Keratinocyte (primary cell): Measurements from ENCODE around the gene CREB3L1. TPM values are rescaled to one million over a fixed set of nuclear protein-coding genes. Genes with fewer than 3 reads are reported as not detected.

Source experiments
- DNase-seq: peaks from one replicate; pipeline ENCODE4 v3.0.0-alpha.2; 2011; ENCODE audit warnings: low read depth, missing footprints, low spot score
- FAIRE-seq: peaks from 2 replicates; lab custom pipeline; 2011; peaks lifted over from hg19 to GRCh38; lab: Jason Lieb, UNC
- H2AFZ ChIP-seq: 2 replicates; pipeline ENCODE4 v1.6.0; 2012; ENCODE audit warnings: low read length, control low read depth, inconsistent platforms; ENCODE audit not compliant: control insufficient read depth
- H3K27ac ChIP-seq: 2 replicates; pipeline ENCODE4 v1.5.1; 2011; ENCODE audit warnings: low read length; ENCODE audit not compliant: control insufficient read depth, insufficient read depth
- H3K27me3 ChIP-seq: 3 replicates; pipeline ENCODE4 v1.6.0; 2011; ENCODE audit warnings: low read length; ENCODE audit not compliant: control insufficient read depth, insufficient read depth; ENCODE audit errors: extremely low read depth
- H3K36me3 ChIP-seq, 2 experiments: 2 replicates in 1 of 2; 3 replicates in 1 of 2; pipeline ENCODE4 v1.5.1; 2011; ENCODE audit warnings: low read length in 2 of 2, mild to moderate bottlenecking in 1 of 2; ENCODE audit not compliant: control insufficient read depth in 2 of 2, insufficient read depth in 2 of 2; ENCODE audit errors: extremely low read depth in 1 of 2
- H3K4me1 ChIP-seq: 3 replicates; pipeline ENCODE4 v1.5.1; 2011; ENCODE audit warnings: low read length; ENCODE audit not compliant: control insufficient read depth, insufficient read depth; ENCODE audit errors: extremely low read depth
- H3K4me2 ChIP-seq: 3 replicates; pipeline ENCODE4 v1.6.0; 2011; ENCODE audit warnings: low read depth, low read length; ENCODE audit not compliant: control insufficient read depth, insufficient read depth; ENCODE audit errors: extremely low read depth
- H3K4me3 ChIP-seq, 3 experiments: fragments of 200-600 bp in 1 of 3; sonication (generic) in 1 of 3; 2 replicates in 2 of 3; 3 replicates in 1 of 3; pipeline ENCODE4 v1.5.1; 2011 to 2016; ENCODE audit warnings: low read length in 3 of 3, mild to moderate bottlenecking in 3 of 3, control low read depth in 2 of 3, inconsistent platforms in 1 of 3, low read depth in 1 of 3, mixed read lengths in 1 of 3, mixed run types in 1 of 3, moderate library complexity in 1 of 3; ENCODE audit not compliant: control insufficient read depth in 2 of 3, insufficient read depth in 2 of 3; ENCODE audit errors: extremely low read depth in 1 of 3
- H3K79me2 ChIP-seq: 2 replicates; pipeline ENCODE4 v1.6.0; 2012; ENCODE audit warnings: low read length; ENCODE audit not compliant: control insufficient read depth, insufficient read depth
- H3K9ac ChIP-seq: 3 replicates; pipeline ENCODE4 v1.6.0; 2011; ENCODE audit warnings: low read length; ENCODE audit not compliant: control insufficient read depth, insufficient read depth; ENCODE audit errors: extremely low read depth
- H3K9me1 ChIP-seq: 3 replicates; pipeline ENCODE4 v1.6.0; 2011; ENCODE audit warnings: low read length; ENCODE audit not compliant: control insufficient read depth, insufficient read depth; ENCODE audit errors: extremely low read depth
- H3K9me3 ChIP-seq: 2 replicates; pipeline ENCODE4 v1.5.1; 2012; ENCODE audit warnings: low read depth, low read length; ENCODE audit not compliant: control insufficient read depth
- H4K20me1 ChIP-seq: 3 replicates; pipeline ENCODE4 v1.6.0; 2011; ENCODE audit warnings: low read length; ENCODE audit not compliant: control insufficient read depth, insufficient read depth; ENCODE audit errors: extremely low read depth
- EZH2 ChIP-seq: IDR thresholded peaks from one replicate; pipeline ENCODE4 v1.6.1; 2012; ENCODE audit warnings: inconsistent platforms, mild to moderate bottlenecking, low read length, moderate library complexity
- dilution Hi-C: fragments of 300-500 bp; cut with MboI; formaldehyde crosslinking; loops from one replicate; pipeline ENCODE4 v1.7.0; 2020; ENCODE audit warnings: low sequenced_read_pairs; ENCODE audit not compliant: extremely low pct_ligation_motif_present
- polyA plus RNA-seq, 5 experiments: library from polyadenylated mRNA; depleted of rRNA in 3 of 5; stranded (reverse) in 3 of 5; stranded (forward) in 1 of 5; unstranded in 1 of 5; fragments of >200 nt; gene quantifications; 1 replicate in 1 of 5; 2 replicates in 3 of 5; 3 replicates in 1 of 5; pipeline versions ENCODE4 v1.2.1 to v1.2.3, GENCODE V29; 2011 to 2012; ENCODE audit warnings: missing spikeins in 2 of 5, low read depth in 1 of 5, low replicate concordance in 1 of 5
- TF ChIP-seq, protein P1 (sequence below), 3 experiments: IDR thresholded peaks in 1 of 3; conservative IDR thresholded peaks in 1 of 3; optimal IDR thresholded peaks in 1 of 3; 2 replicates in 2 of 3; 3 replicates in 1 of 3; pipeline versions ENCODE3 to v1.5.1; 2011; ENCODE audit warnings: low read length in 3 of 3, mild to moderate bottlenecking in 3 of 3, moderate library complexity in 2 of 3, control low read depth in 1 of 3, inconsistent platforms in 1 of 3; ENCODE audit not compliant: insufficient read depth in 2 of 3; ENCODE audit errors: extremely low read depth in 1 of 3

Gene CREB3L1
- polyA plus RNA-seq, 1 donor (not counting 4 experiments of a cell fraction or from before 2014, with no cell fraction given), result not detected

DNA sequence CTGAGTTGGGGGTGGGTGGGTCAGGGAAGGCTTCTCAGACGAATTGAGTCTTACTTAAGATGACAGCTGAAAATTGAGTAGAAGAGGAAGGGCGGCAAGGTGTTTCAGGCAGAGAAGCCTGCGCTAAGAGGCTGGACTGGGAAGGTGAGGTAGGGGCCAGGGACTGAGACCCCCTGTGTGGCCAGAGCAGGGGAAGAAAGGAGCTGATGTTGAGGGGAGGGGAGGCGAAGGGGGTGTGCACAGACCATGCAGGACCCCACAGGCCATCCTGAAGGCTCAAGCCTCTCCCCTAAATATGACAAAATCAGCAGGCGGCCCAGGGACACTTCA lies 40.6 kb upstream of the CREB3L1 start:
- DNase-seq (no peak), FAIRE-seq (no peak)
- no peak overlapping the region for H3K9ac ChIP-seq
- no peak overlapping the region for H3K27ac ChIP-seq
- no peaks in the 10 kb centered on the region for H4K20me1 ChIP-seq
- no peaks in the 10 kb centered on the region for H3K9me3 ChIP-seq
- dilution Hi-C loops, result no loop called here
- peak overlapping the region in 1 of 3 experiments; percentile 69 for H3K4me3 ChIP-seq
- no peaks in the 10 kb centered on the region for H3K79me2 ChIP-seq
- TF ChIP-seq EZH2, result no peak
- TF ChIP-seq, protein P1, sequence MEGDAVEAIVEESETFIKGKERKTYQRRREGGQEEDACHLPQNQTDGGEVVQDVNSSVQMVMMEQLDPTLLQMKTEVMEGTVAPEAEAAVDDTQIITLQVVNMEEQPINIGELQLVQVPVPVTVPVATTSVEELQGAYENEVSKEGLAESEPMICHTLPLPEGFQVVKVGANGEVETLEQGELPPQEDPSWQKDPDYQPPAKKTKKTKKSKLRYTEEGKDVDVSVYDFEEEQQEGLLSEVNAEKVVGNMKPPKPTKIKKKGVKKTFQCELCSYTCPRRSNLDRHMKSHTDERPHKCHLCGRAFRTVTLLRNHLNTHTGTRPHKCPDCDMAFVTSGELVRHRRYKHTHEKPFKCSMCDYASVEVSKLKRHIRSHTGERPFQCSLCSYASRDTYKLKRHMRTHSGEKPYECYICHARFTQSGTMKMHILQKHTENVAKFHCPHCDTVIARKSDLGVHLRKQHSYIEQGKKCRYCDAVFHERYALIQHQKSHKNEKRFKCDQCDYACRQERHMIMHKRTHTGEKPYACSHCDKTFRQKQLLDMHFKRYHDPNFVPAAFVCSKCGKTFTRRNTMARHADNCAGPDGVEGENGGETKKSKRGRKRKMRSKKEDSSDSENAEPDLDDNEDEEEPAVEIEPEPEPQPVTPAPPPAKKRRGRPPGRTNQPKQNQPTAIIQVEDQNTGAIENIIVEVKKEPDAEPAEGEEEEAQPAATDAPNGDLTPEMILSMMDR (optimal IDR thresholded peaks at IDR 0.05 in 1 of 3, IDR thresholded peaks at IDR 0.05 in 1 of 3, conservative IDR thresholded peaks at IDR 0.05 in 1 of 3; ENCODE audit: extremely low read depth in 1 of 3, insufficient read depth in 2 of 3, low read length in 3 of 3), result no peak
- H3K36me3 ChIP-seq, result no peaks in the 10 kb centered on the region
- peak overlapping the region; percentile 86 for H3K4me2 ChIP-seq
- H2AFZ ChIP-seq, result peak overlapping the region; percentile 69
- no peaks in the 10 kb centered on the region for H3K27me3 ChIP-seq
- H3K4me1 ChIP-seq, result peaks cover 32% of the 10 kb centered on the region
- no peaks in the 10 kb centered on the region for H3K9me1 ChIP-seq

DNA sequence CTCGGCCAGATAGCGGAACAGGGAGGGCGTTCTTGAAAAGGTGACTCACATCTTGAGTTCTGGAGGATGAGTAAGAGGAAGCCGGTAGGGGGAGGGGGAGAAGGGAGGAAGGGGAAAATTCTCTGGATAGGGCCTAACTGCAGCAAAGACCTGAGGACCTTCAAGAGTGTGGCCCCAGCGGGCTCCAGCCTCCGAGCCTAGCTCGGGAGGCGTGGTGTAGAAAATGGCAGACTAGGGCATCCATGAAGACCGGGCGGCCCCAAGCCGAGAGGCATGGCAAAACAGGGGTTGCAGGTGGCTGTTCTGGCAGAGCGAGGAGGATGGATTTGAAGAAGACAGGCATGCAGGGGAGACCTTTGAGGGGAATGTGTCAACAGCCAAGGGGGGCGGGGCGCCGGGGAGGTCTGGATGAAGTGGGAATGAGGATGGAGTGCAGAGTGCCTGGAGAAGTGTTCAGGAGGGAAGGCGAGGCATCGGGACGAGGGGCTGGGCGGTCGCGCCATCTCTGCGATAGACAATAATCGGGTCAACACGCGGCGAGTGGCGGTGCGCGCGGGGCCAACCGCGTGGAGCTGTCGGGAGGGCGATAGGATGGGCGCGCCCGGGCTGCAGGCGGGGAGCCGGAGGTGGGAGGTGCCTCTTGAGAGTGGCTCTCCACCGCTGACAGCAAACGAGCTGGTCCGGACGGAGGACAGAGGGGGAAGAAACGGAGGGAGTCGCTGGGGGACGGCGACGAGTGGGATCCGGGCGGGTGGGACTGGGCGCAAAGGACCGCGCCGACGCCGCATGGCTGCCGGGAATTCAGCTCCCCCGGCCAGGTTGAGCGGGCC lies 40.0 kb upstream of the CREB3L1 start:
- Histone ChIP-seq H3K9ac (peak overlapping the region; percentile 64), H2AFZ (peak overlapping the region; percentile 72), H3K27me3 (no peaks in the 10 kb centered on the region), H3K4me3 (peak overlapping the region; percentile 39 to 69 (median 62)), H3K4me2 (peak overlapping the region; percentile 86), H3K9me3 (no peaks in the 10 kb centered on the region), H4K20me1 (no peaks in the 10 kb centered on the region), H3K36me3 (no peaks in the 10 kb centered on the region), H3K79me2 (no peaks in the 10 kb centered on the region), H3K4me1 (peaks cover 34% of the 10 kb centered on the region), H3K9me1 (no peaks in the 10 kb centered on the region), H3K27ac (peak overlapping the region; percentile 65)
- DNase-seq (peak; percentile 73), FAIRE-seq (peak; percentile 67)
- dilution Hi-C loops, result no loop called here
- no peak for TF ChIP-seq EZH2
- TF ChIP-seq, protein P1 (optimal IDR thresholded peaks at IDR 0.05 in 1 of 3, IDR thresholded peaks at IDR 0.05 in 1 of 3, conservative IDR thresholded peaks at IDR 0.05 in 1 of 3; ENCODE audit: extremely low read depth in 1 of 3, insufficient read depth in 2 of 3, low read length in 3 of 3), result no peak
